H9 (cell line): ENCODE results near the gene KCTD17. TPM values are rescaled to one million over a fixed set of nuclear protein-coding genes. Genes with fewer than 3 reads are reported as not detected.

ENCODE experiments used
- DNase-seq: peaks from one replicate; pipeline ENCODE4 v3.0.0-alpha.2; 2017
- H2AFZ ChIP-seq: one replicate; pipeline ENCODE4 v1.6.1; 2013; ENCODE audit warnings: mild to moderate bottlenecking, low read length, control low read depth, moderate library complexity
- H2AK5ac ChIP-seq: 2 replicates; pipeline ENCODE4 v1.6.1; 2013; ENCODE audit warnings: low read length, control low read depth, mixed read lengths; ENCODE audit not compliant: insufficient read length
- H2BK120ac ChIP-seq: one replicate; pipeline ENCODE4 v1.6.1; 2013; ENCODE audit warnings: low read depth, mild to moderate bottlenecking, low read length, control low read depth, inconsistent platforms; ENCODE audit not compliant: poor library complexity, severe bottlenecking
- H2BK12ac ChIP-seq: 2 replicates; pipeline ENCODE4 v1.6.1; 2013; ENCODE audit warnings: low read length, control low read depth, mixed read lengths, low read depth; ENCODE audit not compliant: insufficient read length
- H2BK15ac ChIP-seq: 2 replicates; pipeline ENCODE4 v1.6.1; 2013; ENCODE audit warnings: low read depth, low read length, control low read depth
- H2BK20ac ChIP-seq: one replicate; pipeline ENCODE4 v1.6.1; 2013; ENCODE audit warnings: low read depth, mild to moderate bottlenecking, low read length, control low read depth, inconsistent platforms; ENCODE audit not compliant: poor library complexity, severe bottlenecking
- H2BK5ac ChIP-seq: 2 replicates; pipeline ENCODE4 v1.6.1; 2013; ENCODE audit warnings: low read length, control low read depth, mixed read lengths; ENCODE audit not compliant: insufficient read length
- H3K14ac ChIP-seq: 2 replicates; pipeline ENCODE4 v1.6.1; 2013; ENCODE audit warnings: low read length, control low read depth; ENCODE audit not compliant: insufficient read depth
- H3K18ac ChIP-seq: 2 replicates; pipeline ENCODE4 v1.6.1; 2013; ENCODE audit warnings: low read depth, mild to moderate bottlenecking, mixed read lengths, low read length, control low read depth; ENCODE audit not compliant: insufficient read length
- H3K23ac ChIP-seq: 2 replicates; pipeline ENCODE4 v1.6.1; 2013; ENCODE audit warnings: low read length, control low read depth, mixed read lengths, low read depth; ENCODE audit not compliant: insufficient read length
- H3K23me2 ChIP-seq: 2 replicates; pipeline ENCODE4 v1.6.1; 2013; ENCODE audit warnings: low read depth, mild to moderate bottlenecking, mixed read lengths, low read length, control low read depth; ENCODE audit not compliant: insufficient read length, poor library complexity, severe bottlenecking
- H3K27ac ChIP-seq: 2 replicates; pipeline ENCODE4 v1.5.1; 2013; ENCODE audit warnings: low read length, control low read depth, mixed read lengths, low read depth; ENCODE audit not compliant: insufficient read length
- H3K27me3 ChIP-seq: 2 replicates; pipeline ENCODE4 v1.6.1; 2013; ENCODE audit warnings: low read length, control low read depth, inconsistent platforms; ENCODE audit not compliant: insufficient read depth
- H3K4ac ChIP-seq: 2 replicates; pipeline ENCODE4 v1.6.1; 2013; ENCODE audit warnings: low read depth, mild to moderate bottlenecking, control low read depth, inconsistent platforms, low read length, moderate library complexity
- H3K4me1 ChIP-seq: 2 replicates; pipeline ENCODE4 v1.6.1; 2013; ENCODE audit warnings: low read length, control low read depth, inconsistent platforms; ENCODE audit not compliant: insufficient read depth
- H3K4me2 ChIP-seq: 2 replicates; pipeline ENCODE4 v1.6.1; 2013; ENCODE audit warnings: low read length, control low read depth, mixed read lengths; ENCODE audit not compliant: insufficient read length, insufficient read depth
- H3K56ac ChIP-seq: 2 replicates; pipeline ENCODE4 v1.6.1; 2013; ENCODE audit warnings: low read depth, mild to moderate bottlenecking, mixed read lengths, low read length, control low read depth; ENCODE audit not compliant: insufficient read length
- H3K79me1 ChIP-seq: 2 replicates; pipeline ENCODE4 v1.6.1; 2013; ENCODE audit warnings: low read depth, mild to moderate bottlenecking, moderate library complexity, low read length, control low read depth, inconsistent platforms; ENCODE audit not compliant: insufficient read depth, poor library complexity, severe bottlenecking
- H3K79me2 ChIP-seq: 2 replicates; pipeline ENCODE4 v1.6.1; 2013; ENCODE audit warnings: low read length, control low read depth, inconsistent platforms; ENCODE audit not compliant: insufficient read depth
- H3K9ac ChIP-seq: 2 replicates; pipeline ENCODE4 v1.6.1; 2013; ENCODE audit warnings: low read length, control low read depth, mixed read lengths; ENCODE audit not compliant: insufficient read length; ENCODE audit errors: extremely low read depth
- H3K9me3 ChIP-seq: one replicate; pipeline ENCODE4 v1.6.1; 2013; ENCODE audit warnings: low read depth, low read length, inconsistent platforms; ENCODE audit not compliant: control insufficient read depth
- H3T11ph ChIP-seq: one replicate; pipeline ENCODE4 v1.6.1; 2013; ENCODE audit warnings: mild to moderate bottlenecking, low read length, control low read depth, inconsistent platforms
- H4K20me1 ChIP-seq: one replicate; pipeline ENCODE4 v1.6.1; 2013; ENCODE audit not compliant: control insufficient read depth, insufficient read length, insufficient read depth
- H4K5ac ChIP-seq: 2 replicates; pipeline ENCODE4 v1.6.1; 2013; ENCODE audit warnings: low read depth, mild to moderate bottlenecking, mixed read lengths, low read length, control low read depth; ENCODE audit not compliant: insufficient read length
- H4K8ac ChIP-seq: replicated peaks from 2 replicates; pipeline ENCODE4 v1.6.1; 2013; ENCODE audit warnings: low read length, control low read depth, mixed read lengths, low read depth; ENCODE audit not compliant: insufficient read length
- H4K91ac ChIP-seq: 2 replicates; pipeline ENCODE4 v1.6.1; 2013; ENCODE audit warnings: low read depth, mild to moderate bottlenecking, moderate library complexity, mixed read lengths, low read length, control low read depth; ENCODE audit not compliant: insufficient read length
- H3K27ac Mint-ChIP-seq, 3 experiments: 2 replicates in 2 of 3; 3 replicates in 1 of 3; pipeline ENCODE4 v1.8.0; 2020 to 2021; ENCODE audit warnings: mixed read lengths in 3 of 3, mild to moderate bottlenecking in 1 of 3, moderate library complexity in 1 of 3
- H3K27me3 Mint-ChIP-seq: 2 replicates; pipeline ENCODE4 v1.8.0; 2021; ENCODE audit warnings: low read depth, mild to moderate bottlenecking, moderate library complexity, mixed read lengths
- H3K36me3 Mint-ChIP-seq, 3 experiments: 2 replicates in 2 of 3; 3 replicates in 1 of 3; pipeline ENCODE4 v1.8.0; 2020 to 2021; ENCODE audit warnings: low read depth in 3 of 3, mixed read lengths in 3 of 3; ENCODE audit not compliant: insufficient read depth in 1 of 3
- H3K4me1 Mint-ChIP-seq, 2 experiments: 2 replicates each; pipeline ENCODE4 v1.8.0; 2020; ENCODE audit warnings: mixed read lengths in 2 of 2
- H3K4me3 Mint-ChIP-seq, 2 experiments: 2 replicates in 1 of 2; 3 replicates in 1 of 2; pipeline ENCODE4 v1.8.0; 2020 to 2021; ENCODE audit warnings: mild to moderate bottlenecking in 2 of 2, mixed read lengths in 2 of 2, moderate library complexity in 1 of 2
- H3K9me3 Mint-ChIP-seq, 2 experiments: 2 replicates in 1 of 2; 3 replicates in 1 of 2; pipeline ENCODE4 v1.8.0; 2020; ENCODE audit warnings: mild to moderate bottlenecking in 2 of 2, mixed read lengths in 2 of 2, moderate library complexity in 1 of 2
- CTCF ChIP-seq: fragments of 200-600 bp; sonication (generic); conservative IDR thresholded peaks from 3 replicates; pipeline ENCODE4 v1.8.0; 2021; ENCODE audit warnings: antibody characterized with exemption, mild to moderate bottlenecking
- WGBS: extraction: QIAGEN DNeasy Blood & Tissue Kit; methylation state at CpG from one replicate; pipeline ENCODE4 v1.1.7; 2013; ENCODE audit warnings: missing lambda C conversion rate, low lambda C conversion rate, mixed read lengths; ENCODE audit not compliant: insufficient read length; ENCODE audit errors: extremely low coverage; 5-methylcytosine and 5-hydroxymethylcytosine counted together
- total RNA-seq: library from RNA; stranded (reverse); gene quantifications from 2 replicates; pipeline ENCODE4 v1.2.1, GENCODE V29; 2021

KCTD17 gene
- total RNA-seq, 1 experiment from 2014 or later: 34.1 TPM

GRCh38 chr22:37036655-37037377 is 14.7 kb upstream of the KCTD17 start:
- Histone ChIP-seq H3K18ac (no peak overlapping the region), H3K23ac (no peak overlapping the region), H3K56ac (no peak overlapping the region), H3K4me2 (no peak overlapping the region), H2BK20ac (no peak overlapping the region), H3K4ac (no peak overlapping the region), H3K79me1 (no peaks in the 10 kb centered on the region), H2AFZ (no peak overlapping the region), H4K20me1 (no peaks in the 10 kb centered on the region), H3K14ac (no peak overlapping the region), H4K91ac (no peak overlapping the region), H3K9me3 (no peaks in the 10 kb centered on the region), H3K27me3 (no peaks in the 10 kb centered on the region), H4K5ac (no peak overlapping the region), H2BK12ac (no peak overlapping the region), H3K27ac (no peak overlapping the region), H2BK5ac (no peak overlapping the region), H3K23me2 (no peaks in the 10 kb centered on the region), H3T11ph (no peak overlapping the region), H2AK5ac (no peak overlapping the region), H3K4me1 (no peaks in the 10 kb centered on the region; the same call in 1 of the 2 replicates), H4K8ac (no peak overlapping the region), H3K9ac (no peak overlapping the region), H2BK120ac (no peak overlapping the region), H2BK15ac (no peak overlapping the region), H3K79me2 (no peaks in the 10 kb centered on the region)
- Mint-ChIP-seq H3K27me3 (peaks cover 25% of the 10 kb centered on the region), H3K9me3 (no peaks in the 10 kb centered on the region), H3K4me1 (peaks cover 24 to 28% of the 10 kb centered on the region in 2 experiments), H3K36me3 (no peaks in the 10 kb centered on the region), H3K4me3 (no peak overlapping the region), H3K27ac (no peak overlapping the region; a peak in 1 of 7 replicates)
- TF ChIP-seq CTCF: no peak
- WGBS: no CpG with 5 or more reads among the region's 11 CpGs
- no peak for DNase-seq
